Omental fat pad (tissue), 4 donors: ENCODE data around the gene CEBPB. TPM values are rescaled to one million over a fixed set of nuclear protein-coding genes. Genes with fewer than 3 reads are reported as not detected.

Source experiments
- ATAC-seq: fragments of 150-250 bp; one replicate; pipeline ENCODE4 v1.9.1; 2016; ENCODE audit warnings: mild to moderate bottlenecking, moderate library complexity; ENCODE audit not compliant: low FRiP score
- DNase-seq: peaks from one replicate; pipeline ENCODE4 v3.0.0-alpha.2; 2019; ENCODE audit warnings: low spot score
- total RNA-seq, 4 donors: library from RNA; depleted of rRNA; stranded (reverse); fragments of >200 nt; gene quantifications; one replicate each; pipeline ENCODE4 v1.1.0, GENCODE V29; 2016
- TF ChIP-seq, protein P1 (sequence below), 3 donors: fragments of 450-650 bp; IDR thresholded peaks; one replicate each; pipeline ENCODE4 v1.5.1; 2016 to 2017; ENCODE audit warnings: antibody characterized with exemption in 3 of 3, mild to moderate bottlenecking in 3 of 3, moderate library complexity in 2 of 3

CEBPB gene
- total RNA-seq, 4 donors from 2014 or later: 158 to 345 (median 227) TPM

DNA sequence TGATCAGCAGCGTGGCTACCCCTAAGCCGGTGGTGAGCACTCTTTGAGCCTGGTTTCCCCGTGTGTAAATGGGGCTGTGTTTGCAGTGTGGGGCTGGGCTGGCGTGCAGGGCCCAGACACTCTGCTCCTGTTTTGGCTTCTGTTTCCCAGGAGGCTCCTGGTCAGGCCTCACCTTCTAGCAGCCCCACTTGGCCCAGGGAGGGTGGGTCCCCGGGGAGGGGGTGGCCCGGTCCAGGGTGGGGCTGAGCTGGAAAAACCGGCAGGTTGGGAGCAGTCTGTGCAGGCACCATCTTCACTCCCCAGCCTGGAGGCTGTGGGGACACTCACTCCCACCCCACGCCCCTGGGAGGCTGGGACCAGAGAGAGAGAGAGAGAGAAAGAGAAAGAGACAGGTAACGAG is 25.3 kb downstream of the CEBPB start:
- TF ChIP-seq, protein P1, sequence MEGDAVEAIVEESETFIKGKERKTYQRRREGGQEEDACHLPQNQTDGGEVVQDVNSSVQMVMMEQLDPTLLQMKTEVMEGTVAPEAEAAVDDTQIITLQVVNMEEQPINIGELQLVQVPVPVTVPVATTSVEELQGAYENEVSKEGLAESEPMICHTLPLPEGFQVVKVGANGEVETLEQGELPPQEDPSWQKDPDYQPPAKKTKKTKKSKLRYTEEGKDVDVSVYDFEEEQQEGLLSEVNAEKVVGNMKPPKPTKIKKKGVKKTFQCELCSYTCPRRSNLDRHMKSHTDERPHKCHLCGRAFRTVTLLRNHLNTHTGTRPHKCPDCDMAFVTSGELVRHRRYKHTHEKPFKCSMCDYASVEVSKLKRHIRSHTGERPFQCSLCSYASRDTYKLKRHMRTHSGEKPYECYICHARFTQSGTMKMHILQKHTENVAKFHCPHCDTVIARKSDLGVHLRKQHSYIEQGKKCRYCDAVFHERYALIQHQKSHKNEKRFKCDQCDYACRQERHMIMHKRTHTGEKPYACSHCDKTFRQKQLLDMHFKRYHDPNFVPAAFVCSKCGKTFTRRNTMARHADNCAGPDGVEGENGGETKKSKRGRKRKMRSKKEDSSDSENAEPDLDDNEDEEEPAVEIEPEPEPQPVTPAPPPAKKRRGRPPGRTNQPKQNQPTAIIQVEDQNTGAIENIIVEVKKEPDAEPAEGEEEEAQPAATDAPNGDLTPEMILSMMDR (IDR thresholded peaks at IDR 0.05): no peak
- no peak for DNase-seq
- ATAC-seq: no peak

DNA sequence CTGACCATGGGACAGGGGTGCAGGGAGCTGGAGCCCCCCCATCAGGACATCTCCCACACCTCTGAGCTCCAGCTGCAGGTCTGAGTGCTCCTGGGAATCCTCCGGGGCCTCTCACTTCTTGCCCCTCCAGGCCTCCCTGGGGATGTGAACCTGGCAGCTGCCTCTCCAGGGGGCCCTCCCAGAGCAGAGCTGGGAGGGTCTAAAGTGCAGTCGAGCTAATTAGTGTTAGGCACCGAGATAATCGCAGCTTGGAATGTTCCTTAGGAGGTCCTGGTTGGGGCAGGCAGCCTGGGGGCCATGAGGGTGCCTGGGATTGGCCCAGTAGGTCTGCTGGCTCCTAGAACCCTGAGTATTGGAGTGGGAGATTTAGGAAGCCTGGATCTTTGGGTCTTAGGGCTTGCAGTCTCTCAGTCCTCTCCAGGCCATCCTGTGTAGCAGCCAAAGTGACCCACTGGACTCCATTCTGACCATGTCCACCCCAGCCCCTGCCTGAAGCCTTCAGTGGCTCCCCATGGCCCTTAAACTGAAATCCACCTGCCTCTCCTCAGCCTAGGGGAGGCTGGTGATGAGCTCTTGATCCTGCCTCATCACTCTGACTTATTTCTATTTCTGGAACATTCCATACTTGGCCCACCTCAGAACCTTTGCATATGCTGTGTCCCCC is 26.0 kb downstream of the CEBPB start:
- TF ChIP-seq, protein P1 (IDR thresholded peaks at IDR 0.05): no peak
- DNase-seq (no peak), ATAC-seq (no peak)

GRCh38 chr20:50217207-50217949 is 26.7 kb downstream of the CEBPB start:
- TF ChIP-seq, protein P1 (IDR thresholded peaks at IDR 0.05): no peak
- ATAC-seq (no peak), DNase-seq (no peak)

GRCh38 chr20:50218987-50219435 is 28.4 kb downstream of the CEBPB start:
- DNase-seq (no peak), ATAC-seq (no peak)
- TF ChIP-seq, protein P1 (IDR thresholded peaks at IDR 0.05): no peak

DNA sequence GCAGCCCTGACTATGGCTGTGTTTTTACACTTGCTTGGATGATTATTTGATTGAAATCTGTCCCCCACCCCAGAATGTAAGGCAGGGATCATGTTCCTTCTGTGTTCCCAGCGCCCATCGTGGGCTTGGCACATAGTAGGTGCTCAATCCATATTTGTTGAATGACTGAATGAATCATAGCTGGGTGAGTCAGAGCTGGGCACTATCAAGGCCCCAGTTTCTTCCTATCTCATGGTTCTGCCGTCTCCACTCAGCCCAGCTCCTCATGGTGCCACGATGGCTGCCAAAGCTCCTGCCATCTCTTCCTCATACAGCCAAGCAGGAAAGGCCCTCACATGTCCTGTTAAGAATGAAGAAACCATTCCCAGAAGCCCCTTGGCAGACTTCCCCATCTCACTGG is 29.0 kb downstream of the CEBPB start:
- TF ChIP-seq, protein P1 (IDR thresholded peaks at IDR 0.05): no peak
- ATAC-seq (no peak), DNase-seq (no peak)

DNA sequence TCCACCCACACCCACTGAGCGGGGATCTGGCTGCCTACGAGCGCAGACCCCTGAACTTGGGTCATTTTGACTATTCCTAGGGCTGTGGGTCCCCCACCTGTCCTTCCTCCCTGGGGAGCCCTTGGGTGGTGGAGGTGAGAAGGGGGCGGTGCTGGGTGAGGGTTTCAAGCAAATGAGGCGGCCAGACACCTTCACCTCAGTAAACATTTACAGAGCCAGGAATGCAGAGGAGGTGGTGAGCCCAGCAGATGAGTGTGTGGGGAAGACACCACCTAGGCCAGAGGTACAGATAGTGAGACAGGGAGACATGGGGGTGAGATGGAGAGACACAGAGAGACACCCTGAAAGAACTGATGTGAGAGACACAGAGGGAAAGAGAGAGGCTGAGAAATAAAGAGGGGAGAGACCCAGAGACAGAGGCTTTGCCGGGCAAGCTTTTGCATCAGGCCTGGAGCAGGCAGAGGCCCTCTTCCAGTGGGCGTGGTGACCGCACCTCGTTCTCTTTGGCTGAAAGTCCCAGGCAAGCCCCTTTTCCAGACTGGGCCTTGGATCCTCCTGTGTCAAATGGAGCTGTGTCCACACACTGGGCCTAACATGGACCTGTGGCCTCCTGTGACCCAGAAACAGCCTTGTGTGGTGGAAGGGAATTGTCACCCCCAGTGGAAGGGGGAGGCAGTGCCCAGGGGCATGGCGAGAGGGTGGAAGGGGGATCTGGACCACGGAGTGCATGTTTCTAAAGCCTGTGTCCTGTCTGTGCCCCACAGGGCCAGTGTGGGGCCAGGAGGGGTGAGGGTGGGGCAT is 29.7 kb downstream of the CEBPB start:
- ATAC-seq (no peak), DNase-seq (no peak)
- TF ChIP-seq, protein P1 (IDR thresholded peaks at IDR 0.05): no peak
